Measurements from ENCODE around the gene DHCR24.
"Not testable (repeated sequence)": the region's sequence is repeated elsewhere in the genome, so short reads cannot be mapped to it uniquely, and the experiment has no call there.

The DHCR24 gene

GRCh38 chr1:54887665-54888071, 673 bp upstream of the DHCR24 start:
- DNase-seq (ENCODE audit: low read depth), result no peak

- DNase-seq (ENCODE audit: low read depth), result no peak
Measured at GRCh38 chr1:54885807-54886723, 930 bp downstream of the DHCR24 start.

- no peak for DNase-seq (ENCODE audit: low read depth)
Measured at GRCh38 chr1:54885237-54885679, 1.7 kb downstream of the DHCR24 start.

GRCh38 chr1:54884768-54885167, 2.2 kb downstream of the DHCR24 start:
- DNase-seq (ENCODE audit: low read depth), result no peak

- DNase-seq (ENCODE audit: low read depth), result no peak
Measured at GRCh38 chr1:54884135-54884586, 2.8 kb downstream of the DHCR24 start.

GRCh38 chr1:54883349-54884102, 3.5 kb downstream of the DHCR24 start:
- DNase-seq (ENCODE audit: low read depth), result no peak

GRCh38 chr1:54882519-54882918, 4.5 kb downstream of the DHCR24 start:
- DNase-seq (ENCODE audit: low read depth), result no peak

GRCh38 chr1:54881604-54882003, 5.4 kb downstream of the DHCR24 start:
- not testable (repeated sequence) for DNase-seq (ENCODE audit: low read depth)

- DNase-seq (ENCODE audit: low read depth), result no peak
Measured at GRCh38 chr1:54879872-54880271, 7.1 kb downstream of the DHCR24 start.

GRCh38 chr1:54876814-54877213, 10.2 kb downstream of the DHCR24 start:
- no peak for DNase-seq (ENCODE audit: low read depth)

- no peak for DNase-seq (ENCODE audit: low read depth)
Measured at GRCh38 chr1:54875000-54875399, 12.0 kb downstream of the DHCR24 start.

- no peak for DNase-seq (ENCODE audit: low read depth)
Measured at GRCh38 chr1:54874079-54874830, 12.7 kb downstream of the DHCR24 start.

- no peak for DNase-seq (ENCODE audit: low read depth)
Measured at GRCh38 chr1:54872036-54872331, 15.0 kb downstream of the DHCR24 start.

- no peak for DNase-seq (ENCODE audit: low read depth)
Measured at GRCh38 chr1:54871275-54872035, 15.5 kb downstream of the DHCR24 start.

GRCh38 chr1:54870869-54871268, 16.1 kb downstream of the DHCR24 start:
- DNase-seq (ENCODE audit: low read depth), result no peak

GRCh38 chr1:54869173-54869851, 17.7 kb downstream of the DHCR24 start:
- DNase-seq (ENCODE audit: low read depth), result no peak

GRCh38 chr1:54867717-54868057, 19.3 kb downstream of the DHCR24 start:
- DNase-seq (ENCODE audit: low read depth), result no peak

- DNase-seq (ENCODE audit: low read depth), result no peak
Measured at GRCh38 chr1:54866801-54867716, 19.9 kb downstream of the DHCR24 start.

- no peak for DNase-seq (ENCODE audit: low read depth)
Measured at GRCh38 chr1:54865238-54866073, 21.5 kb downstream of the DHCR24 start.

Data from stimulated activated CD8-positive, alpha-beta memory T cell treated with anti-CD3 and anti-CD28 coated beads, Interleukin-15, amount 100 ng/mL, for 24 hours (primary cell).